ENCODE data around the gene FMO5. TPM values are rescaled to one million over a fixed set of nuclear protein-coding genes. Genes with fewer than 3 reads are reported as not detected.
A peak's percentile ranks its signal among the peaks of the same experiment; 100 is the strongest.

The FMO5 gene
- total and polyA plus RNA-seq, 10 of the 15 experiments (the other 5 are each of a cell fraction or from before 2014, with no cell fraction given), result 0.05 to 0.58 (median 0.19) TPM

DNA sequence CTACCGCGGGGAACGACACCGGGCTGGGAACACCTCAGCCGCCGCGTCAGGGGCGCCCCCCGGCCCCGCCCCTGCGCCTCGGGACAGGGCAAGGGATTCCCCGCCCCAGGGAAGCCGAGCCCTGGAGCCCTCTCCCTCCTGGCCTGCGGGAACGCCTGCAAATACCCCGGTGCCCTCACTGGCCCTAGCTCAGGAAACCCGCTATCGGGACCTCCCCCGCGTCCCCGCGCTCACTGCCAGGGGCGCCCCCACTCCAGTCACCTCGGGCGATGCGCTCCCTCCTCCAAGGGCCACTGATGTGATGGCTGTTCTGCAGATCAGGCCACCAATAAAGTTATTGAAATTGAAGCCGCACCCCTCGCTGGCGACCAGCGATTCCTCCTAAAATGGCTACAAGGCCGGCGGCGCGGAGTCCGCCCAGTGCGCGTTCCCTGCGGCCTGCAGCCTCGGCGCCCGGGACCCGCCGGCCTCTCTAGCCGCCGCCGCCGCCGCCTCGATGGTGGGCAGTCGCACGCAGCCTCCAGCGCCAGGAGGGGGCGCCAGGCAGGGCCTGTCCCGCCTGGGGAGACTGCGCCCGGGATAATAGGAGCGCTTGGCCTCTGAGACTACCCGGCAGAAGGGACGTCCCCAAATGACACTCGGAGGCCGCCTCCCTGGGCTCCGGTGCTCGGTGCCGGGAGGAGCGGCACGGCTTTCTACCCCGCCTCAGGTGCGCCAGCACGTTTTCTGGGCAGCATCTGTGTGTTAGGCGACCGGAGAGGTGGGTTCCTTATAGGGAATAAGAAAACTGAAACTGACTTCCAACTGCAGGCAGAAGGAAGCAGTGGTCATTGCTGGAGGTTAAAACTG lies 52.7 kb downstream of the FMO5 start, which contains the start of gene PRKAB2 (continued):
- TF ChIP-seq, protein P1, sequence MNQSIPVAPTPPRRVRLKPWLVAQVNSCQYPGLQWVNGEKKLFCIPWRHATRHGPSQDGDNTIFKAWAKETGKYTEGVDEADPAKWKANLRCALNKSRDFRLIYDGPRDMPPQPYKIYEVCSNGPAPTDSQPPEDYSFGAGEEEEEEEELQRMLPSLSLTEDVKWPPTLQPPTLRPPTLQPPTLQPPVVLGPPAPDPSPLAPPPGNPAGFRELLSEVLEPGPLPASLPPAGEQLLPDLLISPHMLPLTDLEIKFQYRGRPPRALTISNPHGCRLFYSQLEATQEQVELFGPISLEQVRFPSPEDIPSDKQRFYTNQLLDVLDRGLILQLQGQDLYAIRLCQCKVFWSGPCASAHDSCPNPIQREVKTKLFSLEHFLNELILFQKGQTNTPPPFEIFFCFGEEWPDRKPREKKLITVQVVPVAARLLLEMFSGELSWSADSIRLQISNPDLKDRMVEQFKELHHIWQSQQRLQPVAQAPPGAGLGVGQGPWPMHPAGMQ (IDR thresholded peaks at IDR 0.05; ENCODE audit: borderline replicate concordance), result no peak
- TF ChIP-seq EGR1 (IDR thresholded peaks at IDR 0.05; ENCODE audit: borderline replicate concordance in 1 of 2, low read depth in 2 of 2, low read length in 2 of 2) (peak in 1 of 2 experiments; percentile 51; a peak in 1 of 3 replicates), TCF3 (IDR thresholded peaks at IDR 0.05; ENCODE audit: borderline replicate concordance, insufficient read depth, low read depth, low read length) (no peak), CBX3 (IDR thresholded peaks at IDR 0.05; ENCODE audit: borderline replicate concordance, low read depth) (no peak), ZSCAN29 (IDR thresholded peaks at IDR 0.05) (0 out of 2 replicates have a peak, but pooled peaks have one; percentile 67), TARDBP (IDR thresholded peaks at IDR 0.05; ENCODE audit: borderline replicate concordance) (peak; percentile 98), RCOR1 (conservative IDR thresholded peaks at IDR 0.05; ENCODE audit: low read depth, low read length) (peak; percentile 92), ATF7 (IDR thresholded peaks at IDR 0.05; ENCODE audit: low read depth) (peak; percentile 90), CEBPB (IDR thresholded peaks at IDR 0.05; ENCODE audit: borderline replicate concordance in 1 of 2, low read depth in 2 of 2, low read length in 2 of 2) (no peak), SMARCA5 (IDR thresholded peaks at IDR 0.05) (peak; percentile 99), SRF (IDR thresholded peaks at IDR 0.05; ENCODE audit: low read depth in 2 of 2, low read length in 2 of 2) (peak; percentile 71 to 92; a peak in 3 of 4 replicates), SUPT20H (IDR thresholded peaks at IDR 0.05; ENCODE audit: borderline replicate concordance, control insufficient read depth, low read depth, low read length) (no peak)
- TF ChIP-seq, protein P2, sequence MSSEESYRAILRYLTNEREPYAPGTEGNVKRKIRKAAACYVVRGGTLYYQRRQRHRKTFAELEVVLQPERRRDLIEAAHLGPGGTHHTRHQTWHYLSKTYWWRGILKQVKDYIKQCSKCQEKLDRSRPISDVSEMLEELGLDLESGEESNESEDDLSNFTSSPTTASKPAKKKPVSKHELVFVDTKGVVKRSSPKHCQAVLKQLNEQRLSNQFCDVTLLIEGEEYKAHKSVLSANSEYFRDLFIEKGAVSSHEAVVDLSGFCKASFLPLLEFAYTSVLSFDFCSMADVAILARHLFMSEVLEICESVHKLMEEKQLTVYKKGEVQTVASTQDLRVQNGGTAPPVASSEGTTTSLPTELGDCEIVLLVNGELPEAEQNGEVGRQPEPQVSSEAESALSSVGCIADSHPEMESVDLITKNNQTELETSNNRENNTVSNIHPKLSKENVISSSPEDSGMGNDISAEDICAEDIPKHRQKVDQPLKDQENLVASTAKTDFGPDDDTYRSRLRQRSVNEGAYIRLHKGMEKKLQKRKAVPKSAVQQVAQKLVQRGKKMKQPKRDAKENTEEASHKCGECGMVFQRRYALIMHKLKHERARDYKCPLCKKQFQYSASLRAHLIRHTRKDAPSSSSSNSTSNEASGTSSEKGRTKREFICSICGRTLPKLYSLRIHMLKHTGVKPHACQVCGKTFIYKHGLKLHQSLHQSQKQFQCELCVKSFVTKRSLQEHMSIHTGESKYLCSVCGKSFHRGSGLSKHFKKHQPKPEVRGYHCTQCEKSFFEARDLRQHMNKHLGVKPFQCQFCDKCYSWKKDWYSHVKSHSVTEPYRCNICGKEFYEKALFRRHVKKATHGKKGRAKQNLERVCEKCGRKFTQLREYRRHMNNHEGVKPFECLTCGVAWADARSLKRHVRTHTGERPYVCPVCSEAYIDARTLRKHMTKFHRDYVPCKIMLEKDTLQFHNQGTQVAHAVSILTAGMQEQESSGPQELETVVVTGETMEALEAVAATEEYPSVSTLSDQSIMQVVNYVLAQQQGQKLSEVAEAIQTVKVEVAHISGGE (CRISPR knock-in tag; IDR thresholded peaks at IDR 0.05), result no peak
- TF ChIP-seq, protein P3, sequence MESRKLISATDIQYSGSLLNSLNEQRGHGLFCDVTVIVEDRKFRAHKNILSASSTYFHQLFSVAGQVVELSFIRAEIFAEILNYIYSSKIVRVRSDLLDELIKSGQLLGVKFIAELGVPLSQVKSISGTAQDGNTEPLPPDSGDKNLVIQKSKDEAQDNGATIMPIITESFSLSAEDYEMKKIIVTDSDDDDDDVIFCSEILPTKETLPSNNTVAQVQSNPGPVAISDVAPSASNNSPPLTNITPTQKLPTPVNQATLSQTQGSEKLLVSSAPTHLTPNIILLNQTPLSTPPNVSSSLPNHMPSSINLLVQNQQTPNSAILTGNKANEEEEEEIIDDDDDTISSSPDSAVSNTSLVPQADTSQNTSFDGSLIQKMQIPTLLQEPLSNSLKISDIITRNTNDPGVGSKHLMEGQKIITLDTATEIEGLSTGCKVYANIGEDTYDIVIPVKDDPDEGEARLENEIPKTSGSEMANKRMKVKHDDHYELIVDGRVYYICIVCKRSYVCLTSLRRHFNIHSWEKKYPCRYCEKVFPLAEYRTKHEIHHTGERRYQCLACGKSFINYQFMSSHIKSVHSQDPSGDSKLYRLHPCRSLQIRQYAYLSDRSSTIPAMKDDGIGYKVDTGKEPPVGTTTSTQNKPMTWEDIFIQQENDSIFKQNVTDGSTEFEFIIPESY (IDR thresholded peaks at IDR 0.05), result no peak
- TF ChIP-seq, protein P4, sequence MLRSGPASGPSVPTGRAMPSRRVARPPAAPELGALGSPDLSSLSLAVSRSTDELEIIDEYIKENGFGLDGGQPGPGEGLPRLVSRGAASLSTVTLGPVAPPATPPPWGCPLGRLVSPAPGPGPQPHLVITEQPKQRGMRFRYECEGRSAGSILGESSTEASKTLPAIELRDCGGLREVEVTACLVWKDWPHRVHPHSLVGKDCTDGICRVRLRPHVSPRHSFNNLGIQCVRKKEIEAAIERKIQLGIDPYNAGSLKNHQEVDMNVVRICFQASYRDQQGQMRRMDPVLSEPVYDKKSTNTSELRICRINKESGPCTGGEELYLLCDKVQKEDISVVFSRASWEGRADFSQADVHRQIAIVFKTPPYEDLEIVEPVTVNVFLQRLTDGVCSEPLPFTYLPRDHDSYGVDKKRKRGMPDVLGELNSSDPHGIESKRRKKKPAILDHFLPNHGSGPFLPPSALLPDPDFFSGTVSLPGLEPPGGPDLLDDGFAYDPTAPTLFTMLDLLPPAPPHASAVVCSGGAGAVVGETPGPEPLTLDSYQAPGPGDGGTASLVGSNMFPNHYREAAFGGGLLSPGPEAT (IDR thresholded peaks at IDR 0.05; ENCODE audit: low read depth), result peak; percentile 85
- TF ChIP-seq, protein P5, sequence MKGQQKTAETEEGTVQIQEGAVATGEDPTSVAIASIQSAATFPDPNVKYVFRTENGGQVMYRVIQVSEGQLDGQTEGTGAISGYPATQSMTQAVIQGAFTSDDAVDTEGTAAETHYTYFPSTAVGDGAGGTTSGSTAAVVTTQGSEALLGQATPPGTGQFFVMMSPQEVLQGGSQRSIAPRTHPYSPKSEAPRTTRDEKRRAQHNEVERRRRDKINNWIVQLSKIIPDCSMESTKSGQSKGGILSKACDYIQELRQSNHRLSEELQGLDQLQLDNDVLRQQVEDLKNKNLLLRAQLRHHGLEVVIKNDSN (IDR thresholded peaks at IDR 0.05; ENCODE audit: borderline replicate concordance, extremely low read length, insufficient read depth, low read depth, low read length), result no peak

All from GM12878 (cell line).